Stimulated activated naive B cell treated with anti-CD40 and anti-IgM and Interleukin-4, amounts not matched to agents 10 μg/mL and 1 μg/mL and 100 μg/mL, for 72 hours (primary cell): Measurements from ENCODE around the gene LRRC8D.

Experiments
- ATAC-seq, 2 donors: fragments of 150-1000 bp; cut with Tn5 transposase; replicated peaks; 2 replicates each; pipeline ENCODE4 v1.10.0; 2021; ENCODE audit warnings: moderate library complexity in 1 of 2
- DNase-seq: peaks from one replicate; pipeline ENCODE4 v3.0.0; 2021
- H3K27ac Mint-ChIP-seq: one replicate; pipeline ENCODE4 v1.8.0; 2022; ENCODE audit warnings: mild to moderate bottlenecking, mixed read lengths
- H3K27me3 Mint-ChIP-seq, 2 donors: one replicate each; pipeline ENCODE4 v1.8.0; 2022; ENCODE audit warnings: mixed read lengths in 2 of 2
- H3K36me3 Mint-ChIP-seq, 2 donors: one replicate each; pipeline ENCODE4 v1.8.0; 2022; ENCODE audit warnings: mixed read lengths in 2 of 2, mild to moderate bottlenecking in 1 of 2
- H3K4me1 Mint-ChIP-seq, 2 donors: one replicate each; pipeline ENCODE4 v1.8.0; 2022; ENCODE audit warnings: mixed read lengths in 2 of 2, mild to moderate bottlenecking in 1 of 2
- H3K4me3 Mint-ChIP-seq, 2 donors: one replicate each; pipeline ENCODE4 v1.8.0; 2022; ENCODE audit warnings: mild to moderate bottlenecking in 2 of 2, mixed read lengths in 2 of 2, moderate library complexity in 1 of 2
- H3K9me3 Mint-ChIP-seq, 2 donors: one replicate each; pipeline ENCODE4 v1.8.0; 2022; ENCODE audit warnings: mixed read lengths in 2 of 2, mild to moderate bottlenecking in 1 of 2

LRRC8D gene

DNA sequence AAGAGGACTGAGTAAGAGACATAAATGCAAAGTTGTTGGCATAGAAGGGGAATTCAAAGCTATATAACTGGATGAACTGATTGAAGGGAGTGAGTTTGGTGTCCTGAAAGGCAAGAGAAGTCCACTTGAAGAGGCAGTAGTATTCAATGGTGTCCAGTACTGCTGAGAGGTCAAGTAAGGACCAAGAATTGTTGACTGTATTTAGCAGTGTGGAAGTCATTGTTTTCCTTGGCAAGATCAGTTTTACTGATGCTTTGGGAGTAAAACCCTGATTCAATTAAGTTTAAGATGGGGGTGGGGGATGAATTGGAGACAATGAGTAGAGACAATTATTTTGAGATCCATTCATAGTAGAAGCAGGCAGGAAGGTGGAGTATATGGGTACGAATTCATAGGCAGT is 5.8 kb upstream of the LRRC8D start:
- no peaks in the 10 kb centered on the region for H3K36me3 Mint-ChIP-seq
- DNase-seq: no peak
- H3K4me1 Mint-ChIP-seq: peaks cover 32 to 44% of the 10 kb centered on the region in 2 donors
- peak overlapping the region; percentile 38 for H3K27ac Mint-ChIP-seq
- H3K4me3 Mint-ChIP-seq: peak overlapping the region in 1 of 2 donors; percentile 5
- H3K27me3 Mint-ChIP-seq: no peaks in the 10 kb centered on the region
- no peak for ATAC-seq
- H3K9me3 Mint-ChIP-seq: peaks cover 3 to 8% of the 10 kb centered on the region in 2 donors

DNA sequence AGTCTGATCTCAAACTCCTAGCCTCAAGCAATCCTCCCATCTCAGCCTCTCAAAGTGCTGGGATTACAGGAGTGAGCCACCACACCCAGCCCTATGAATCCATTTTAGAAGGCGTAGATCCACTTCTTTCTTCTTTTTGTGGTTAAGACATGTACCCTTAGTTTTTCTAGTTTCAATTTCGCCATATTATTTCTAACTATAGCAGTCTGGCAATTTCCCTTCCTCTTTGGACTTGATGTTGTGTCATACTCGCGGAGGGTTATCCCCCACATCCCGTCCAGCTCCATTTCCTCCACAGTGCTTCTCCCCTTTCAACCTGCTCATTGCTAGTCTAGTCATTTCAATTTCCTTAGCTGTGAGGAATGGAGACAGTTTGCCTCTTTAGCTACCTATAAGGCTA is 5.2 kb upstream of the LRRC8D start:
- peaks cover 3 to 8% of the 10 kb centered on the region in 2 donors for H3K9me3 Mint-ChIP-seq
- ATAC-seq (peak; percentile 85 to 89), DNase-seq (peak; percentile 57)
- H3K4me3 Mint-ChIP-seq: peak overlapping the region; percentile 6 to 22
- H3K27me3 Mint-ChIP-seq: no peaks in the 10 kb centered on the region
- peak overlapping the region; percentile 59 for H3K27ac Mint-ChIP-seq
- H3K4me1 Mint-ChIP-seq: peaks cover 37 to 50% of the 10 kb centered on the region in 2 donors
- H3K36me3 Mint-ChIP-seq: no peaks in the 10 kb centered on the region

DNA sequence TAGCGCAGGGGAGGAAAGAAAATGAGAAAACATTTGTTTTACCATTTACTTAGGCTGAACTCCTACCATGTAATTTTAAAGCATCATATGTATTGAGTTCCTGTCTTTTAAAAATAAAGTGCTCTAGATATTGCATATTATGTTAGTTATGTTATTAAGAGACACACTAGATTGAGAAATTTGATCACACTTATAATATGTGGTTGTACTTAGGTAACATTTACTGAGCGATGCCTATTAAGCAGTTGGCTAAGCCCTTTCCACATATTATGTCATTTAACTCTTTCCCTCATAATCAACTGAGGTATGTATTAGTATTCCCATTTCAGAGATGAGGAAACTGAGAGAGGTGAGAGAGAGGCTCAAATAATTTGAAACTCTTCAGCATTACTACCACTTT is 4.5 kb upstream of the LRRC8D start:
- Mint-ChIP-seq H3K36me3 (no peaks in the 10 kb centered on the region), H3K27ac (no peak overlapping the region)

DNA sequence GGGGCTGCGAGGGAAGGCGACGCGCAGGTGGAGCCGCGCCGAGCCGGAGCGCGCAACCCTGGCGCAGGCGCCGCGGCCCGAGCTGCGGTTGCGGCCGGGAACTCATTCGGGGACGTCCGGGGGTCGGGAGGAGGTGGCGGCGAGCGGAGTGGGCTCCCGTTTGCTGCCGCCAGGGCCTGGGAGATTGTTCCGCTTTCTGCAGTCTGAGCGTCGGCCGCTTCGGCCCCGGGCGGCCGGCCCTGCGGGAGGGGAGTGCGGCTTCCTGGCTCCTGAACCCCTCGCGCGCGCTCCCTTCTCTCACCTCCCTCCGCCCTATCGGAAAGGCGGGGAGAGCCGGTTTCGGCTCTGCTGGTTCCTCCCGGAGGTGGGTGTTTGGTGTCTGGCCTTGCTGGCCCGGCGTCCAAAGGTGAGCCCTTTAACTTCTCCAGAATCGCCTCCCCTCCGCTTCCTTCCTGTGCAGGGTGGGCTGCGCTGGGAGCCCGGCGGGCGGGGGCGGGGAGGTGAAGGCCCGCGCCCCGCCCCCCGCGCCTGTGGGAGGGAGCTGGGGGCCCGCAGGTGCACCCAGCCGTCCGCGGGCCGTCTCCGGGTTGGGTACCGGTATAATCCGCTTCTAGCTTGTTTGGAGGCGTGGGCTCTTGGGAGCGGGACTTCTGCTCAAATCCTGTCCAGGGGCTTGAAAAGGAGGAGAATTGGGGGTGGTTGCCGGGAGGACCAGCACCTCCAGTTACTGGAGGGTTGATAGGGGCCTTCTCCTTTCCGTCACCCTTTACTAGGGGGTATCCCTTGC is 683 bp downstream of the LRRC8D start:
- Mint-ChIP-seq H3K4me3 (peak overlapping the region; percentile 95), H3K27me3 (no peaks in the 10 kb centered on the region)
- DNase-seq: peak; percentile 61

More for the DNA sequence above, 4.5 kb upstream of the LRRC8D start:
- peaks cover 3 to 8% of the 10 kb centered on the region in 2 donors for H3K9me3 Mint-ChIP-seq
- peaks cover 38 to 51% of the 10 kb centered on the region in 2 donors for H3K4me1 Mint-ChIP-seq
- no peak for DNase-seq
- H3K4me3 Mint-ChIP-seq: no peak overlapping the region
- H3K27me3 Mint-ChIP-seq: no peaks in the 10 kb centered on the region
- ATAC-seq: no peak

DNA sequence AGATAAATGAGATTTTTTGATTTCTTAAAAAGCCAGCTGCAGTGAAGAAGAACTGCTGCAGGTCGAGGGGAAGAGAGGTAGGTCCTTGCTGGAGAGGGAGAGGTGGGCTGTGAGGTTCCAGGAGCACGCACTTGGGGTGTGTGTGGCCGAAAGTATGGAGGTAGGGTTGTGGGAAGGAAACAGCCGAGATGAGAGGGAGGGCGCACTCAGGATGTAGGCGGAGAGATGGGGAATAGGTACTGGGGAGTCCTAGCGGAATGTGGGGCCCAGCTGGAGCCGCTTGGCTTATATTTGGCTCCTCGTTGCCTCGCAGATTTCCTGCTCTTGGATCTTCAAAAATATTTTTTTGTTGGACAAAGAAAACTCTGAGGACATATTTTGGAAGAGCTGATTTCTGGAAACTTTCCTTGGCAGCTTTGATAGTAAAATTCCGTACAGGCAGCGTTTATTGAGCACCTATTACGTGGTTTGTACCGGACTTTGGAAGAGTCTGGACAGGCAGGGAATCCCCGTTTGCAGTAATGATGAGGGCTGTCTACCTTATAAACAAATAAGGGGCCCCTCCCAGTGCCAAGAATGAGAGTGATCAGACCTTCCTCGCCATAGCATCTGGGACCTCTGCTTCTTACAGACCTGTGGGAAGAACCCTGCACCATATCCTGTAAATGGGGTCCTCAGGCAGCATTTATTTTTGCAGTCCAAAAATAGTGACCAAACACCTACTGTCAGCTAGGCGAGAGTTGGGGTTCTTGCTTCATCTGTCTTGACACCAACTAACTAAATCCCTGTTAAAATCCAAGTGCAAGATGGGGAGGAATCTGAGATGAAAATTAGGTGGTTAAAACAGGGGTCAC is 1.5 kb downstream of the LRRC8D start:
- peaks cover 15 to 27% of the 10 kb centered on the region in 2 donors for H3K36me3 Mint-ChIP-seq
- peak overlapping the region; percentile 95 for H3K4me3 Mint-ChIP-seq
- no peaks in the 10 kb centered on the region for H3K9me3 Mint-ChIP-seq
- no peak for DNase-seq
- ATAC-seq: no peak
- peaks cover 34 to 58% of the 10 kb centered on the region in 2 donors for H3K4me1 Mint-ChIP-seq
- peak overlapping the region; percentile 94 for H3K27ac Mint-ChIP-seq
- H3K27me3 Mint-ChIP-seq: no peaks in the 10 kb centered on the region

More for the DNA sequence above, 683 bp downstream of the LRRC8D start:
- Mint-ChIP-seq H3K27ac (peak overlapping the region; percentile 94), H3K4me1 (peaks cover 36 to 58% of the 10 kb centered on the region in 2 donors), H3K9me3 (no peaks in the 10 kb centered on the region), H3K36me3 (peaks cover 15 to 24% of the 10 kb centered on the region in 2 donors)
- peak; percentile 70 to 71 for ATAC-seq

DNA sequence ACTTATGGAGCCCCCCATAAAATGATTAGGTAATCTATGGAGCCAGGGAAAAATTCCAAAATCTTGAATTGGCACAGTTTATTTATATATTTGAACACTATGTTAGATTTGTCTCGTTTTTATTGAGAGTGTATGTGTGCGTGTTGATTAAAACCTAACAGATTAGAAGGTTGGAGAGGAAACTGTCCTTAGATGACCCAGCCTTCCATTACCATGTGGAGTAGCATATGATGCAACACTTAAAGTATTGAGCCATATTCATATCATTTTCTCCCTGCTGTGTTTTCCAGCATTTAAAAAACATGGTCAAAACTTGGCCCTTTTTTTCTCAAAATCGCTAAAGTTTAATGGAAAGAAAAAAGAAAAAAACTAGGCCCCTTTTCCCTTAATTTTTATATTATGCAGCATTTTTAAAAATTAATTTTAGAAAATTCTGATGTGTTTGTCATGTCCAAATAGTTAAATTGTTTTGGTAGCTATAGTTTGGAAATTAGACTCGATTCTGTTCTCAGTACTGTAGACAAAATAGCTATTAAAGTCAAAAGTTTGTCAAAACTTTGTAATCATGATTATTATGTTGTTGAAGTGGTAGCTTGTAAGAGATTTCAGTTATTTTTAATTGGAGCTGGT is 2.3 kb downstream of the LRRC8D start:
- ATAC-seq (no peak), DNase-seq (no peak)
- Mint-ChIP-seq H3K4me1 (peaks cover 34 to 58% of the 10 kb centered on the region in 2 donors), H3K36me3 (peaks cover 18 to 32% of the 10 kb centered on the region in 2 donors), H3K27ac (no peak overlapping the region), H3K27me3 (no peaks in the 10 kb centered on the region), H3K4me3 (peak overlapping the region in 1 of 2 donors; percentile 4), H3K9me3 (no peaks in the 10 kb centered on the region)

DNA sequence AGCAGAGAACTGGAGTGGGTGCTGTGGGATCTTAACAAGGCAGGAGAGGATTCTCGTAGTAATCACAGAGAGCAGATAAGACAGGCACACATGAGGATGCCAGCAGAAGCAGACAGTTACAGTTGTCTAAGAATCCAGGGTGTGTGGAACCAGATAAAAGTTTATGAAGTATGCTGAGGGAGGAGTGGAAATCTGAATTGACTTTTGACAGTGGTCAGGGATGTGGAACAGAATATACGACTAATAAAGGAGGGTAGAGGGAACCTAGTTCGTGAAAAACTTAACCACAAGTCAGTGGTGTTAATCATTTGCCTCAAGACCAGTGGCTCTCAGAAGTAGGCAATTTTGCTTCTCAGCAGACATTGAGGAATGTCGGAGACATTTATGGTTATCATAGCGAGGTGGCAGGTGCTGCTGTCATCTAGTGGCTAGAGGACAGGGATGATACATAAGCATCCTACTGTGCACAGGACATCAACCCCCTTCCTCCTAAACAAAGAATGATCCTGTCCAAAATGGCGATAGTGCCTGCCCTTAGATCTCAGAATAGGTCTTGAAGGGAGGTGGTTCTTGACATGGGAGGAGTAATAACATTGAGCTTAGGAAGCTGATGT is 3.0 kb downstream of the LRRC8D start:
- Mint-ChIP-seq H3K27me3 (no peaks in the 10 kb centered on the region), H3K9me3 (no peaks in the 10 kb centered on the region), H3K36me3 (peaks cover 23 to 38% of the 10 kb centered on the region in 2 donors), H3K4me3 (peak overlapping the region in 1 of 2 donors; percentile 4), H3K4me1 (peaks cover 34 to 57% of the 10 kb centered on the region in 2 donors), H3K27ac (no peak overlapping the region)
- DNase-seq (no peak), ATAC-seq (no peak)

DNA sequence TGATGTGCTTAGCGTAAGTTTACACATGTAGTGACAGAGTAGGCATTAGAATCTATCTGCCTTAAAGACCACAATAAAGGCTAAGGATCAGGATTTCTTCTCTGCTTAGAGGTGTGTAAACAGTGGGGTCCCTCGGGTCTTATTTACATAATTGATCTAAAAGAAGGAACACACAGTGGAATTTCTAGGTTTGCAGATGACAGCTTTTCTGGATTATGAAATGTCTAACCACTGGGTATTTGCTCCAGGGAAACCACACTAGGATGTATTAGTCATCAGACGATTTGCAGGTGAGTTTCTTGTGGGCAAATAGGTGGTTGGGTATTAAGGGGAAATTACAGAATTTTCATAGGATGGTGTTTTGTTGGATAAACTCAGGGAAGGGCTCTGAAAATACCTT is 5.8 kb downstream of the LRRC8D start:
- no peak overlapping the region for H3K27ac Mint-ChIP-seq
- DNase-seq (no peak), ATAC-seq (no peak)
- no peaks in the 10 kb centered on the region for H3K9me3 Mint-ChIP-seq
- H3K27me3 Mint-ChIP-seq: no peaks in the 10 kb centered on the region
- peaks cover 24 to 37% of the 10 kb centered on the region in 2 donors for H3K4me1 Mint-ChIP-seq
- peaks cover 23 to 38% of the 10 kb centered on the region in 2 donors for H3K36me3 Mint-ChIP-seq
- H3K4me3 Mint-ChIP-seq: no peak overlapping the region

DNA sequence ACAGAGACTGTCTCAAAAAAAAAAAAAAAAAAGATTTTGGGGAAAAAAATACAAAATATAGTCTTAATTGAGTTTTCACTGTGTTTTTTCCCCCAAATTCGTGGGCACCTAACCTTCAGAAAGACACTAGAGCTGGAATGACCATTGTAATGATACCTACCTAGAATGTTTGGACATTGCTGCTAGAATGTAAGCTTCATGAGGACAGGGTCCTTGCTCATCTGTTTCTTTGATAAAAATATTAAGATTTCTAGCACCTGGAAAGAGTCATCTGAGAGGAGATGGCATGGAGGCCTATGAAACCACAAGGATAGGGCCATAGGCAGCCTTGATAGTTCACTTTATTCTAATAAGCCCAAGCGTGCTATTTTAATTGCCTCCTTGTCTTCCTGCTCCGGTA is 6.5 kb downstream of the LRRC8D start:
- Mint-ChIP-seq H3K36me3 (peaks cover 21 to 34% of the 10 kb centered on the region in 2 donors), H3K27ac (no peak overlapping the region), H3K27me3 (no peaks in the 10 kb centered on the region), H3K4me3 (no peak overlapping the region), H3K9me3 (no peaks in the 10 kb centered on the region), H3K4me1 (peaks cover 19 to 30% of the 10 kb centered on the region in 2 donors)
- DNase-seq (no peak), ATAC-seq (no peak)

DNA sequence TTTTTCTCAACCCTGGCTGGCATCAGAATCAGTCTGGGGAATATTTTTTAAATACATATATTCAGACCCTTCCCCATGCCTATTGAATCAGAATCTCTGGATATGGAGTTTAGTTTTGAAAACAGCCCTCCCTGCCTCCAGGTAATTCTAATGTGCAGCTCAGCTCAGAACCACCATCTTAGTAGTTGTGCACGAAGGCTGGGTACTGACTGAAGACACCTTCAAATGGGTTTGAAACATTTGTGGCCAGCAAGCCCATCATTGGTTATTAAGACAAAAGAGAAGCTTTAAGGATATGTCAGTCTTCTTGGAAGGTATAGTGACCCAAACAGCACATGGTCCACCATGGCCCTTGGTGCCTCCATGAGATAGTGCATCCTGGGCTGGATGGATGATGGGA is 7.1 kb downstream of the LRRC8D start:
- no peaks in the 10 kb centered on the region for H3K9me3 Mint-ChIP-seq
- no peak overlapping the region for H3K27ac Mint-ChIP-seq
- DNase-seq: no peak
- peaks cover 21 to 30% of the 10 kb centered on the region in 2 donors for H3K36me3 Mint-ChIP-seq
- no peak overlapping the region for H3K4me3 Mint-ChIP-seq
- ATAC-seq: no peak
- H3K4me1 Mint-ChIP-seq: peaks cover 16 to 24% of the 10 kb centered on the region in 2 donors
- no peaks in the 10 kb centered on the region for H3K27me3 Mint-ChIP-seq

DNA sequence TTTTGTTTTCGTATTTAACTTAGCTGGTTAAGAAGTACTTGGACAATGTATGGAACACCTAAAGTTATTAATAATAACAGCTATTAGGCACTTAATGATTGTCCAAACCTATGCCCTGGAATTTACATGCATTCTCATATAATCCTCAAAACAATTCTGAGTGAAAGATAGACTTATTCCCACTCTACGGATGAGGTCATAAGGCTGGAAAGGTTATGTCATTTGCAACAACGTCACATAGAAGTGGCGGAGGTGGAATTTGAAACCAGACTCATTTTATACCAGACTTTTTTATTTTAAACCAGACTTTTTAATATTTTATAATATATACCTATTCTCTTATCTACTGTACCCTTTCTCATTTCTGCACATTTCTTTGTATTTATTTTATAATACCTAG is 8.4 kb downstream of the LRRC8D start:
- Mint-ChIP-seq H3K4me1 (peaks cover 12 to 19% of the 10 kb centered on the region in 2 donors), H3K27ac (no peak overlapping the region), H3K4me3 (no peak overlapping the region), H3K27me3 (no peaks in the 10 kb centered on the region), H3K36me3 (peaks cover 19 to 28% of the 10 kb centered on the region in 2 donors), H3K9me3 (no peaks in the 10 kb centered on the region)
- ATAC-seq (no peak), DNase-seq (no peak)

DNA sequence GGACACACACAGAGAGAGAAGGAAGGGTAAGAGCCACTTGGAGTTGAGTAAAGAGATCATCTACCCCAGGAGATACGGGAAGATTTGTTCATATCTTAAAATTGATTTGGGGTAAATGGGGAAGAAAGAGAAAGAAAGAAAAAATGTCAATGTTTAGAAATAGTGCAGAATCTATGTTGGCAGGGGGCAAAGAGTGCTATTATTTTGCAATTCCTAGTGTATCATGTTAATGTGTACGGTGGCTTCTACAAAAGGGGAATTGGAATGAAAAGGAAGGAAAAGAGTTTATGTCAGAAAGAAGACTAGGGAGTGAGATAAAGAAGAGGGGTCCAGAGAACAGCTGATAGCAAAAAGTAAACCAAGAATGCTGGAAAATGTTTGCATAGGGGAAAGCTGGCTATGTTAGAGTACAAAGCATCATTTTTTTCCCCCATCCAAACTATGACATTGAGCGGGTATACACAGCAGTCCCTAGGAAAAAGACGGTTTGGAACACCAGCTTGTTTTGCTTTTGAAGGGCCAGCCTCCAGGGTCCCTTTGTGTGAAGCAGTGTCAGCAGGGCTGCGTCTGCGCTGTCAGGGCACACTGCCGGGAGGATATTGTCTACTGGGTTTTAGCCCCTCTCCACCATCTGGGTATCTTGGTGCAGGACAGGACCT is 10.8 kb downstream of the LRRC8D start:
- peak overlapping the region; percentile 26 for H3K27ac Mint-ChIP-seq
- H3K4me3 Mint-ChIP-seq: no peak overlapping the region
- H3K36me3 Mint-ChIP-seq: peaks cover 13 to 14% of the 10 kb centered on the region in 2 donors
- no peaks in the 10 kb centered on the region for H3K27me3 Mint-ChIP-seq
- no peak for DNase-seq
- H3K4me1 Mint-ChIP-seq: peaks cover 13 to 21% of the 10 kb centered on the region in 2 donors
- no peak for ATAC-seq
- no peaks in the 10 kb centered on the region for H3K9me3 Mint-ChIP-seq

DNA sequence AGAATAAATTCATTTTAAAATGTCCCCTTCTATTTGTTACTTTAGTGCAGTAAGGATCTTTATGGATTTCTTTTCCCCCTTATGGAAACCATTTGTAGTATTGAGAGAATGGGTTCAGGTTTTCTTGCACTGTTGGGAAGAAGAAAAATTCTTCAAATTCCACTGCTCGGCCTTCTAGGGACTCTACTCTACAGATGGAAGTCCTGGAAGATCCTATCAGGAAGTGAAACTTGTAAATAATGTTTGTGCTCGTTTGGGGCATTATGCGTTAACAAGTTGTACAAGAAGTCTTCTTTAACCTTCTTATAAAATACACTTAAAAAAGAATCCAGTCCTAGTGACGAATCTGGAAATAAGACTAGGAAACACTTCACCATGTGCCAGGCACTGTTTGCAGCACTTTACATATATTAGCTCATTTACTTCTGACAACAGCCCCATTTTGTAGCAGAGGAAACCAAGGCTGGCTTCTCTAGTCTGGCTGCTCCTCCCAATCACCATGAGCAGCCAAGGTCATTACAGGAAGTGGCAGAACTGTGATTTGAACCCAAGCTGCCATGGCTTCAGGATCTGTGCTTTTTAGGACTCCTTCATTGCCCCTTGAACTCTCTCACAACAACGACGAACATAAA is 11.8 kb downstream of the LRRC8D start:
- no peak for ATAC-seq
- no peaks in the 10 kb centered on the region for H3K27me3 Mint-ChIP-seq
- H3K27ac Mint-ChIP-seq: no peak overlapping the region
- H3K9me3 Mint-ChIP-seq: no peaks in the 10 kb centered on the region
- DNase-seq: no peak
- H3K36me3 Mint-ChIP-seq: peaks cover 14 to 16% of the 10 kb centered on the region in 2 donors
- H3K4me1 Mint-ChIP-seq: peaks cover 18 to 30% of the 10 kb centered on the region in 2 donors
- H3K4me3 Mint-ChIP-seq: no peak overlapping the region
